ENCODE results near the gene ALDH3A1.
A peak's percentile ranks its signal among the peaks of the same experiment; 100 is the strongest.

Gene ALDH3A1

DNA sequence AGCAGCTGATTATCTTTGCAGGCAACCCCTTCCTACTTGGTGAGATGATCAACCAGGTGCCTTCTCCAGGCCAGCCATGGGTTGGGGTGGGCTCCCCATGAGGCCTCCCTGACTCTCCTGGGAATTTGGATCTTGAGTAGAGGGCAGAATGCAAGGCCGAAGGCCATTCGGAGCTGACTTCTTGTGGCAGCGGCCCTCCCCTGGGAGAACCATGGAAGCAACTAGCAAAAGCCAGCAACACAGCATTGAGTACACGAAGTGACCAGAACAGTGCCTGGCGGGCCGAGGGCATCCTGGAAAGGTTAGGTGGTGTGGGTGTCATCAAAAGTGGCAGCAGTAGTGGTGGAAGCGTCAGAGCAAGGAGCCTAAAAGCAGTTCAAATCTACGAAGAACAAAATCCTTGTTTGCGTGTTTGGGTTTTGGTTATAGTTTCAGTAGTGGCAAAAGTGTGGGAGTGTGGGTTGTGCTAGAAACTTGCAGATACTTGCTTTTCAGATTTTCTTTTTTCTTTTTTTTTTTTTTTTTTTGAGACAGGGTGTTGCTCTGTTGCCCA is 2.0 kb upstream of the ALDH3A1 start:
- no peaks in the 10 kb centered on the region for H3K9me3 ChIP-seq (ENCODE audit: control insufficient read depth in 2 of 2, low read length in 2 of 2)
- H3K27me3 ChIP-seq (ENCODE audit: control insufficient read depth in 2 of 2, insufficient read depth in 2 of 2, low read length in 2 of 2), result no peaks in the 10 kb centered on the region
- no peak overlapping the region for H3K9ac ChIP-seq (ENCODE audit: low read depth in 1 of 2, low read length in 2 of 2)
- no peaks in the 10 kb centered on the region for H3K36me3 ChIP-seq (ENCODE audit: control insufficient read depth in 2 of 2, insufficient read depth in 2 of 2, low read length in 2 of 2)
- no peak overlapping the region for H3K27ac ChIP-seq (ENCODE audit: low read depth in 2 of 2, low read length in 2 of 2)
- H3K4me3 ChIP-seq (ENCODE audit: low read length in 2 of 2), result no peak overlapping the region
- H3K4me1 ChIP-seq (ENCODE audit: control insufficient read depth in 2 of 2, insufficient read depth in 2 of 2, low read length in 2 of 2), result peaks cover 25 to 39% of the 10 kb centered on the region in 2 donors

DNA sequence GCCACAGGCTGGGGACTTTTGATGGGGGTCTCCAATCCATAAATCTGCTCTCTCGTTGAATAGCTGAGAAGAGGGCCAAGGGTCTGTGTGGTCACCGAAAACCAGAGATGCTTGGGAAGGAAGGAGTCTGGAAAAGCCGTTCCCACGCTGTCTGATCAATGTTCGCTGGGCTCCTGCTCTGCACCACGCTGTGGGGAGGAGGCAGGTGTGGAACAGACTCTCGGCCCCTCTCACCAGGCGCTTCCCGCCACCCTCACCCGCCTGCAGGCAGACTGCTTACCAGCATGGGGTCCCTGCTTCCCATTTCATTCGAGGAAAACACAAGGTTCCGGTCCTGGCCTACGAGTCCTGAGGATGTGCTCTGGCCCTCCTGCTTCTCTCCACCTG is 702 bp upstream of the ALDH3A1 start:
- Histone ChIP-seq H3K27me3 (ENCODE audit: control insufficient read depth in 2 of 2, insufficient read depth in 2 of 2, low read length in 2 of 2) (no peaks in the 10 kb centered on the region), H3K27ac (ENCODE audit: low read depth in 2 of 2, low read length in 2 of 2) (peak overlapping the region in 1 of 2 donors; percentile 16), H3K4me1 (ENCODE audit: control insufficient read depth in 2 of 2, insufficient read depth in 2 of 2, low read length in 2 of 2) (peaks cover 27 to 41% of the 10 kb centered on the region in 2 donors), H3K9ac (ENCODE audit: low read depth in 1 of 2, low read length in 2 of 2) (no peak overlapping the region), H3K36me3 (ENCODE audit: control insufficient read depth in 2 of 2, insufficient read depth in 2 of 2, low read length in 2 of 2) (no peaks in the 10 kb centered on the region), H3K9me3 (ENCODE audit: control insufficient read depth in 2 of 2, low read length in 2 of 2) (no peaks in the 10 kb centered on the region), H3K4me3 (ENCODE audit: low read length in 2 of 2) (no peak overlapping the region)

DNA sequence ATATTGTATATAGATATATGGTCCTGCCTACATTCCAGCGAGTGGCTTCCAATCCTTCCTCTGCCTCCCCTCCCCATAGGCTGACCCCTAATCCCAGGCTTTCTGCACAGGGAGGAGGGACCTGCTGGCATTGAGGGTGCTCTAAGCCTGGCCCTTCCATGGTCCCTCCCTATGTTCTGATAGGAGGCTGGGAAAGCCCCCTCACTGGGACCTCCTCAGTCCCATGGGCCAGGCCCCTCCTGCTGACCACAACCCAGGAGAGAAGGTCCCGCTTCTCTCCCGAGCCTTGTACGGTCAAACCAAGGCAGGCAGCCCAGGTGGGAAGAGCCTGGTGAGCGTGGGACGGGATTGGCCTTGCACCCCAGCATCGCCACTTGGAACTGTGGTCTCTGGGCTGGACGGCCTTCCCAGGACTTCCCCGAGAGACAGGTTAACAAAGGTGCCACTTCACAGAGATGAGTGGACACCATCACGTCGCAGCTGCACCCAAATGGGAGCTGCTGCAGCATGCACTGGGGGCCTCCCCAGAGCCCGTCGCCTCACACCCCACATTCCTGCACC is 859 bp downstream of the ALDH3A1 start:
- H3K4me1 ChIP-seq (ENCODE audit: control insufficient read depth in 2 of 2, insufficient read depth in 2 of 2, low read length in 2 of 2), result peaks cover 23 to 30% of the 10 kb centered on the region in 2 donors
- H3K4me3 ChIP-seq (ENCODE audit: low read length in 2 of 2), result no peak overlapping the region
- H3K9me3 ChIP-seq (ENCODE audit: control insufficient read depth in 2 of 2, low read length in 2 of 2), result no peaks in the 10 kb centered on the region
- H3K9ac ChIP-seq (ENCODE audit: low read depth in 1 of 2, low read length in 2 of 2), result no peak overlapping the region
- H3K36me3 ChIP-seq (ENCODE audit: control insufficient read depth in 2 of 2, insufficient read depth in 2 of 2, low read length in 2 of 2), result no peaks in the 10 kb centered on the region
- no peaks in the 10 kb centered on the region for H3K27me3 ChIP-seq (ENCODE audit: control insufficient read depth in 2 of 2, insufficient read depth in 2 of 2, low read length in 2 of 2)
- no peak overlapping the region for H3K27ac ChIP-seq (ENCODE audit: low read depth in 2 of 2, low read length in 2 of 2)

DNA sequence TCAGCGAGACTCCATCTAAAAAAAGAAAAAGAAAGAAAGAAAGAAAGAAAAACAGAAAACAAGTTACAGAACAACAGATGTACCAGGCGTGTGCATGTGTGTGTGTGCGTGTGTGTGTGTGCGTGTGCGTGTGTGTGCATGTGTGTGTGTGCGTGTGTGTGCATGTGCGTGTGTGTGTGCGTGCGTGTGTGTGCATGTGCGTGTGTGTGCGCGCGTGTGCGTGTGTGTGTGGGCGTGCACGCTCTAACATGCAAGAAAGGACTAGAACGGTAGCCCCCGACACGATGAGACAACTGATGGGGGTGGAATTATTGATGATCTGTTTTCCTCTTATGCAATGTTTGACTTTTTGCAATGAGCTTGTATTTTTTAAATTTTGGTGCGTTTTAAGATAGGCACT is 1.6 kb downstream of the ALDH3A1 start:
- H3K4me1 ChIP-seq (ENCODE audit: control insufficient read depth in 2 of 2, insufficient read depth in 2 of 2, low read length in 2 of 2), result peaks cover 23 to 30% of the 10 kb centered on the region in 2 donors
- H3K9me3 ChIP-seq (ENCODE audit: control insufficient read depth in 2 of 2, low read length in 2 of 2), result no peaks in the 10 kb centered on the region
- no peaks in the 10 kb centered on the region for H3K27me3 ChIP-seq (ENCODE audit: control insufficient read depth in 2 of 2, insufficient read depth in 2 of 2, low read length in 2 of 2)
- no peak overlapping the region for H3K9ac ChIP-seq (ENCODE audit: low read depth in 1 of 2, low read length in 2 of 2)
- H3K4me3 ChIP-seq (ENCODE audit: low read length in 2 of 2), result no peak overlapping the region
- no peaks in the 10 kb centered on the region for H3K36me3 ChIP-seq (ENCODE audit: control insufficient read depth in 2 of 2, insufficient read depth in 2 of 2, low read length in 2 of 2)
- H3K27ac ChIP-seq (ENCODE audit: low read depth in 2 of 2, low read length in 2 of 2), result no peak overlapping the region

DNA sequence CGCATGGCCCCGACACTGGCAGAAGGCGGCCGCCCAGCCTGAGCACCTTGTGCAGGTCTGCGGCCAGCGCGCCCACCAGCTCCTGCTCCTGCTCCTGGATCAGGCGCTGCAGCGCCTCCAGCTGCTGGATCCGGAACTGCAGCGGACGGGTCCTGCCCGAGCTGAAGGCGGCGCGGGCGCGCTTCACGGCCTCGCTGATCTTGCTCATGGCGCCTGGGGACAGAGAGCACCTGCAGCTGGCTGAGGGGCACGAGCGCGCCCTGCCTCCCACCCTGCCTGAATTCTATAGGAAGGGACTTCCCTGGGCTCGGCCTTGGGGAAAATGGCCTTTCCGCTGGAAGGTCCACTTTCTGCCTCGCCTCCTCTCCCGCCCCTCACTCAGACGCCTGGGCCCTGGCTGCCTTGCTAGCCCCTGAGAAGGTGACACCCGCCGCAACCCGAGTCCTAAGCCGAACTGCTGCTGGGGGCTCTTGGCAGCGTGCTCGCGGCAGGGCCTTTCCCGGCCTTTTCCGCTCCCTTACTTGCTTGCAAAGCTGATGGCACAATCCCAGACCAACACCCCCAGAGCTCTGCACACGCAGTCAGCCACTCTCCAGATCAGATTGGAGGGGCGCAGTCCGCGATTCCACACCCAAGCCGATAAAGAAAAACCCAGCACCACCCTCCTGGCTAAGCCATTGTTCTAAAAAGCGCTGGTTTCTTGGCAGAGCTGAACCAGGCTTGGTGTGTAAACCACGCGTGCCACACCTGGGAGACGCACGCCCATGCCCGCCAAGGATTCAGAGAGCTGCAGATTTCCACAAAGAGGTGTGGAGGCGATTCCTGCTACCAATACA is 3.0 kb downstream of the ALDH3A1 start:
- Histone ChIP-seq H3K4me3 (ENCODE audit: low read length in 2 of 2) (peak overlapping the region; percentile 55 to 65), H3K9me3 (ENCODE audit: control insufficient read depth in 2 of 2, low read length in 2 of 2) (no peaks in the 10 kb centered on the region), H3K9ac (ENCODE audit: low read depth in 1 of 2, low read length in 2 of 2) (peak overlapping the region; percentile 54 to 81), H3K36me3 (ENCODE audit: control insufficient read depth in 2 of 2, insufficient read depth in 2 of 2, low read length in 2 of 2) (no peaks in the 10 kb centered on the region), H3K27ac (ENCODE audit: low read depth in 2 of 2, low read length in 2 of 2) (peak overlapping the region; percentile 84 to 85), H3K27me3 (ENCODE audit: control insufficient read depth in 2 of 2, insufficient read depth in 2 of 2, low read length in 2 of 2) (no peaks in the 10 kb centered on the region), H3K4me1 (ENCODE audit: control insufficient read depth in 2 of 2, insufficient read depth in 2 of 2, low read length in 2 of 2) (peaks cover 23 to 30% of the 10 kb centered on the region in 2 donors)

DNA sequence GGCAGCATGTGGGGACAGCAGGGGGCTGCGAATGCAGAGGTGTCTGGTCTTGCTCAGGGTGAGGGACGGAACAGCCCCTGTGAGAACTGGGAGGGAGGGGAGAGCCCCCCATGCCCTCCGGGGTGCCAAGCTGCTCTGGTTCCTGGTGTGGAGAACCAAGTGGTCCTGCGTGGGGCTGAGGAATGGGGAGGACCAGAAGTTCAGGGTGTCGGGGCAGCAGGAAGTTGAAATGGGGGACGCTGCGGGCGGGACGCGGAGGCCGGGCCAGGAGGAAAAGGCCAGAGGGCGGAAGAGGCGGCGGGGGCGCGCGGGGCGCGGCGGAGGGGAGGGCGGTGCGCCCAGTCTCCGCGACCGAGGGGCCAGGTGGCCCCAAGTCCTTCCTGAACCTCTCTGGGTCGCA is 3.6 kb downstream of the ALDH3A1 start:
- no peaks in the 10 kb centered on the region for H3K27me3 ChIP-seq (ENCODE audit: control insufficient read depth in 2 of 2, insufficient read depth in 2 of 2, low read length in 2 of 2)
- H3K9ac ChIP-seq (ENCODE audit: low read depth in 1 of 2, low read length in 2 of 2), result peak overlapping the region in 1 of 2 donors; percentile 71
- H3K4me1 ChIP-seq (ENCODE audit: control insufficient read depth in 2 of 2, insufficient read depth in 2 of 2, low read length in 2 of 2), result peaks cover 23 to 30% of the 10 kb centered on the region in 2 donors
- peak overlapping the region; percentile 65 for H3K4me3 ChIP-seq (ENCODE audit: low read length in 2 of 2)
- no peaks in the 10 kb centered on the region for H3K36me3 ChIP-seq (ENCODE audit: control insufficient read depth in 2 of 2, insufficient read depth in 2 of 2, low read length in 2 of 2)
- no peaks in the 10 kb centered on the region for H3K9me3 ChIP-seq (ENCODE audit: control insufficient read depth in 2 of 2, low read length in 2 of 2)
- peak overlapping the region; percentile 84 to 85 for H3K27ac ChIP-seq (ENCODE audit: low read depth in 2 of 2, low read length in 2 of 2)

DNA sequence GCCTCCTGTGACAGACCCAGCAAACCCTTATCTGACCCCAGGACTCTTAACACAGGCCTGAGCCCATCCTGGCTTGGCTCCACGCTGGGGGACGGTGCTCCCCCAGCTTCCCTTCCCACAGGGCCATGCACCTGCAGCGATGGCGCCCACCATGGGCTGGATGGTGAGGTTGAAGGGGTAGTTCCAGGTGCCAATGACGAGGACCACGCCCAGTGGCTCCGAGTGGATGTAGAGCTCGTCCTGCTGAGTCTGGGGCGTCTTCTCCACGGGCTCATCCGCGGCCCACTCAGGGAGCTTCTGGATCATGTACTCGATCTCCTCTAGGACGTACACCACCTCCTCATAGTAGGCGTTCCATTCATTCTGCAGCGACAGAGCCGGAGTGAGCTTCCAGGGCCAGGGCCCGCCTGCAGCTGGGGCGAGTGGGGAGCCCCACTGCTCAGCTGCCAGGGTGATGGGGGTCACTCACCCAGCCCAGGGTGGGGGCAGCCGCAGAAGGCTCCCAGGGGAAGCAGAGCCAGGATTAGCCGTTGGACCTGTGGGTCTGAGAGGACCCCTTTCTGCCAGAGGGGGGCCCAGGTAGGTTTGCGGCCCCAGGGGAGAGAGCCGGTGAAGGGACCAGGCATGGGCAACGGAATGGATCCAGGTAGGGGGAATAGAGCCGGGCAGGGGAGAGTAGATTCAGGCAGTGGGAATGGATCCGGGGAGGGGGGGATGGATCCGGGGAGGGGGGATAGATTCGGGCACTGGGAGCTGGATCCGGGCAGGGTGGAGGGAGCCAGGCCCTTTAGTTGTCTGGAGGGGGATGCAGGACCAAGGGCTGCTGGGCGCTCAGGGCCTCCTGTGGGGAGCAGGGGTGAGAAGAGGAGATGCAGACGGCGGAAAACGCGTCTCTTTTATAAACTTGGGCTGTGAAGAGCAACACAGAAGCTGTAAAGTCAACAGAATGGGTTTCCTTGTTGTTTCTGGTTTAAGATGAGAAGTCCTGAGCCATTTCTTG is 4.7 kb downstream of the ALDH3A1 start:
- Histone ChIP-seq H3K27me3 (ENCODE audit: control insufficient read depth in 2 of 2, insufficient read depth in 2 of 2, low read length in 2 of 2) (no peaks in the 10 kb centered on the region), H3K4me1 (ENCODE audit: control insufficient read depth in 2 of 2, insufficient read depth in 2 of 2, low read length in 2 of 2) (peaks cover 18 to 25% of the 10 kb centered on the region in 2 donors), H3K9ac (ENCODE audit: low read depth in 1 of 2, low read length in 2 of 2) (no peak overlapping the region), H3K4me3 (ENCODE audit: low read length in 2 of 2) (no peak overlapping the region), H3K27ac (ENCODE audit: low read depth in 2 of 2, low read length in 2 of 2) (no peak overlapping the region), H3K9me3 (ENCODE audit: control insufficient read depth in 2 of 2, low read length in 2 of 2) (no peaks in the 10 kb centered on the region), H3K36me3 (ENCODE audit: control insufficient read depth in 2 of 2, insufficient read depth in 2 of 2, low read length in 2 of 2) (no peaks in the 10 kb centered on the region)

DNA sequence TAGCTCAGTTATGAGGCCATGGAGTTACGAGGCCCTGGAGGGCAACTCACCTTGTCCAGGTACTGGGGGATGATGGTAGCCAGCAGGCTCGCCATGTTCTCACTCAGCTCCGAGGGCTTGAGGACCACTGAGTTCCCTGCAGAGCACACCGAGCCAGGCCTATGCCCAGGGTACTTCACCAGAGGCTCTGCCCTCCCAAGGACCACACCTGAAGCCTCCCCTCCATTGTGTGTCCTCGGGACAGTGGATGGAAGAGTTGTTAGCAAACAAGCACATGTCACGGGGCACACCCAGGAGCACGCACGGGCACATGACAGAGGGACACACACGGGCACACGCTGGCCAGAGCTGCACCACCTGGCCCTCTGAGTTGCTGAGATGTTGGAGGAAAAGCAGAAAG is 5.6 kb downstream of the ALDH3A1 start:
- H3K4me1 ChIP-seq (ENCODE audit: control insufficient read depth in 2 of 2, insufficient read depth in 2 of 2, low read length in 2 of 2), result peaks cover 9 to 18% of the 10 kb centered on the region in 2 donors
- no peaks in the 10 kb centered on the region for H3K27me3 ChIP-seq (ENCODE audit: control insufficient read depth in 2 of 2, insufficient read depth in 2 of 2, low read length in 2 of 2)
- no peak overlapping the region for H3K27ac ChIP-seq (ENCODE audit: low read depth in 2 of 2, low read length in 2 of 2)
- no peaks in the 10 kb centered on the region for H3K9me3 ChIP-seq (ENCODE audit: control insufficient read depth in 2 of 2, low read length in 2 of 2)
- H3K36me3 ChIP-seq (ENCODE audit: control insufficient read depth in 2 of 2, insufficient read depth in 2 of 2, low read length in 2 of 2), result no peaks in the 10 kb centered on the region
- no peak overlapping the region for H3K9ac ChIP-seq (ENCODE audit: low read depth in 1 of 2, low read length in 2 of 2)
- no peak overlapping the region for H3K4me3 ChIP-seq (ENCODE audit: low read length in 2 of 2)

DNA sequence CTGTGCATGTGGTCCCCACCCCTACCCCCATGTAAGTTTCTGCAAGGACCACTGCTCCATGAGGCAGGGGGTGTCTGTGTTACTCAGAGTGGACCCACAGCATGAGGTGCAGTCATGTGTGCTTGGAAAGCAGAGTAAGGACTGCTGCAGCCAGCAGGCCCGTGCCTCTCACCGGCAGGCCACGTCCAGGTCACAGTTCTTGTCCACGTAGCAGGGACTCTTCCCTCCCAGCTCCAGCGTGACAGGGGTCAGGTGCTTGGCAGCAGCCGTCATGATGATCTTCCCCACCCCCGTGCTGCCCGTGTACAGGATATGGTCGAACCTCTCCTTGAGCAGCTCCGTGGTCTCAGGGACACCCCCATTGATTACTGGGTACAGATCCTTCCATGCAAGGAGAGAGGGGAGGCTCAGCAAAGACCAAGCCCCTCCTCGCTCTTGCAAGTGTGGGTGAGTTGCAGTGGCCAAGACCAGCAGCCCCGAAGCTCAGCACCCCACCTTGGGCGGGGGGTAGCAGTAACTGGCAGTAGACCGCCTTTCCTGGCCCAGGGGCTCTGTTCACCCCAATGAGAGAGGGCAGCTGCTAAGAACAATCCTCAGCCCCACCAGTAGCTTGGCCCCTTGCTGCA is 6.2 kb downstream of the ALDH3A1 start:
- Histone ChIP-seq H3K4me1 (ENCODE audit: control insufficient read depth in 2 of 2, insufficient read depth in 2 of 2, low read length in 2 of 2) (peaks cover 7 to 15% of the 10 kb centered on the region in 2 donors), H3K9me3 (ENCODE audit: control insufficient read depth in 2 of 2, low read length in 2 of 2) (no peaks in the 10 kb centered on the region), H3K27me3 (ENCODE audit: control insufficient read depth in 2 of 2, insufficient read depth in 2 of 2, low read length in 2 of 2) (no peaks in the 10 kb centered on the region), H3K9ac (ENCODE audit: low read depth in 1 of 2, low read length in 2 of 2) (no peak overlapping the region), H3K4me3 (ENCODE audit: low read length in 2 of 2) (no peak overlapping the region), H3K27ac (ENCODE audit: low read depth in 2 of 2, low read length in 2 of 2) (no peak overlapping the region), H3K36me3 (ENCODE audit: control insufficient read depth in 2 of 2, insufficient read depth in 2 of 2, low read length in 2 of 2) (no peaks in the 10 kb centered on the region)
